ENCODE results near the gene LTBP4. TPM values are rescaled to one million over a fixed set of nuclear protein-coding genes. Genes with fewer than 3 reads are reported as not detected.

Gene LTBP4
- total RNA-seq, 1 donor from 2014 or later = 75.1 TPM

DNA sequence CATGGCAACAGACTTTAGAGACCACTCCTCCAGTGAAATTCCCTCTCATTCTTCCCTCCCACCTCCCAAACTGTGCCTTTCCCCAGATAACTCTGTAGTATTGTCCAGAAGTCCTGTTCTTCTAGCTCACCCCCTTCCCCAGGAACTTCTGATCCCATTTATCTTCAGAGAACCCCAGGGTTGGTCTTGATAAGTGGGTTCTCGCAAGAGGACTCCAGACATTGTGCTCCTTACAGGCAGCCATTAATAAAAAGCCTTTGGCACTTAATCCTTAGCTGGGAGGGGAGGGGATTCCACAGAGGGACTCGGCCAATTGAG is 1.9 kb downstream of the LTBP4 start:
- intact Hi-C loops (cut with micrococcal nuclease) = loop anchor here (5.0 to 10.0 kb wide), 2 partner anchors 161 to 1098 kb away; partner anchors contain the start of gene SERTAD3
- peaks cover 25% of the 10 kb centered on the region for H3K27me3 Mint-ChIP-seq
- peaks cover 72% of the 10 kb centered on the region for H3K4me1 Mint-ChIP-seq
- DNase-seq (no peak), ATAC-seq (ENCODE audit: low read depth) (no peak)
- no peaks in the 10 kb centered on the region for H3K36me3 Mint-ChIP-seq (ENCODE audit: low read depth)
- no peak overlapping the region for H3K4me3 Mint-ChIP-seq
- ChIA-PET CTCF (interaction anchor here (0.6 to 5.0 kb wide), 10 partner anchors 10 to 302 kb away, joined by 3 to 45 read pairs (median 5); no protein-coding TSS in a partner anchor), POLR2A (interaction anchor here (0.6 to 4.0 kb wide), 8 partner anchors 9 to 1784 kb away, joined by 3 to 42 read pairs (median 6); partner anchors contain the start of gene RAB4B)
- no peak for TF ChIP-seq CTCF (IDR thresholded peaks at IDR 0.05)
- no peaks in the 10 kb centered on the region for H3K9me3 Mint-ChIP-seq
- no peak overlapping the region for H3K27ac Mint-ChIP-seq

DNA sequence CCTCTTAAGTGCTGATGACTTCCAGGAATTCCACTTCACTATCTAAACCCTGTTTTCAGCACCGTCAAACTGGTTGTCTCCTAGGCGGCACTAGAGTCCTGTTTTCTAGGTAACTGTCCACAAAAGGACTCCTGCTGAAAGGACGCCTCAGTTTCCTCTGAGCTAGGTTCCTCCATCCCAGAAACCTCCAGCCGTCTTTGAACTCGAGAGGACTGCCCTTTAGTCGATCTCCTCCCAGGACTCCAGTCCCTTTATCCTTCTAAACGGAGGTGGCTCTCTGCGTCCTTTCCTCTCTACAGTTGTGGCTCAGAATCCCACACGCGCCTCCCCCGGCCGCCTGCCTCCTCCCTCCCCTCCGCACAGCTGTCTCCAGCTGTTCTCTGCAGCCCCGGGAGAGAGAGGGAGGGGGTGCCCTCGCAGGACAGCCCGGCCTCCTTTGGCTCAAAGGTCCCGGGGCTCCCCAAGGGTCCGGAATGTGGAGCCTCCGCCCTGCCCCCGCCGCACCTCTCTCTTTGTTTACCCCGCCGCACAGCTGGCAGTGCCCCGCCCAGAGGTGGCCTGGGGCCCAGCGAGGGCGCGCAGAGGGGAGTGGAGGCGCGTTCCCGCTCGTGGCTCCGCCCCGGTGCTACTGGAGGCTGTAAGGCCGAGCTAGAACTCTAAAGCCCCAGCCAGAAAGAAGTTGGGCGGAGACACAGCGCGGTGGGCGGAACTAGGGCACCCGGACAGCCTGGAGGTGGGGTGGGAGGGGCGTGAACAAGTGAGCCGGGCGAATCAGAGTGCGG is 2.4 kb downstream of the LTBP4 start:
- Mint-ChIP-seq H3K4me3 (peak overlapping the region; percentile 85), H3K27ac (peak overlapping the region; percentile 77), H3K9me3 (no peaks in the 10 kb centered on the region), H3K36me3 (ENCODE audit: low read depth) (no peaks in the 10 kb centered on the region), H3K27me3 (peaks cover 21% of the 10 kb centered on the region), H3K4me1 (peaks cover 69% of the 10 kb centered on the region)
- DNase-seq (peak; percentile 90), ATAC-seq (ENCODE audit: low read depth) (peak; percentile 72)
- no peak for TF ChIP-seq CTCF (IDR thresholded peaks at IDR 0.05)
- CTCF ChIA-PET = interaction anchor here (0.6 to 5.0 kb wide), 13 partner anchors 10 to 957 kb away, joined by 3 to 45 read pairs (median 4); no protein-coding TSS in a partner anchor
- POLR2A ChIA-PET = interaction anchor here (0.6 to 4.0 kb wide), 17 partner anchors 9 to 1783 kb away, joined by 3 to 42 read pairs (median 3); partner anchors contain the start of genes ACTMAP, BLVRB, C19orf47 and EGLN2
- intact Hi-C loops (cut with micrococcal nuclease) = loop anchor here (2.0 to 10.0 kb wide), 3 partner anchors 161 to 1099 kb away; partner anchors contain the start of gene SERTAD3

DNA sequence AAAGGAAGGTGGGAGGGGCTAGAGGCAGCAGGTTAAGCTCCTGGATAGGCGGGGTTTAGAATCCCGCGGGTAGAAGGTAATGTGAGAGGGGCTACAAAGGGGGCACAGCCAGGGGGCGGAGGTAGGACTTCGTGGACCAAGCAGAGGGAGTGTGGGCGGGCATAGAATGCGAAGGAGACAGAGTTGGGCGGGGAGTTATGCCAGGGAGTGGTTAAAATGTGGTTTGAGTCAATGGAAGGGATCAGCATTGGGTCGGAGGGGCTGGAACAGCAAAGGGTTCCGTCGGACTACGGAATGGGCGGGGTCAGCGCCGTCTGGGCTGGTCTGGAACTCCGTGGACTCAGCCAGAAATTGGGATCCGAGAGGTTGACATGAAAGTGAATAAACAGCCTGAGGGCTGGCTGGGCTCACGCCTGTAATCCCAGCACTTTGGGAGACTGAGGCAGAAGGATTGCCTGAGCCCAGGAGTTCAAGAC is 3.0 kb downstream of the LTBP4 start:
- ATAC-seq (ENCODE audit: low read depth) (no peak), DNase-seq (no peak)
- H3K27ac Mint-ChIP-seq = peak overlapping the region; percentile 77
- H3K36me3 Mint-ChIP-seq (ENCODE audit: low read depth) = no peaks in the 10 kb centered on the region
- intact Hi-C loops (cut with micrococcal nuclease) = loop anchor here (2.0 to 10.0 kb wide), 3 partner anchors 162 to 1099 kb away; partner anchors contain the start of gene SERTAD3
- no peak for TF ChIP-seq CTCF (IDR thresholded peaks at IDR 0.05)
- ChIA-PET CTCF (interaction anchor here (0.6 to 5.0 kb wide), 9 partner anchors 9 to 956 kb away, joined by 3 to 45 read pairs (median 3); no protein-coding TSS in a partner anchor), POLR2A (interaction anchor here (0.6 to 4.0 kb wide), 18 partner anchors 10 to 1168 kb away, joined by 3 to 42 read pairs (median 4); partner anchors contain the start of genes ACTMAP, BLVRB, C19orf47 and EGLN2)
- peaks cover 67% of the 10 kb centered on the region for H3K4me1 Mint-ChIP-seq
- peaks cover 16% of the 10 kb centered on the region for H3K27me3 Mint-ChIP-seq
- peak overlapping the region; percentile 85 for H3K4me3 Mint-ChIP-seq
- no peaks in the 10 kb centered on the region for H3K9me3 Mint-ChIP-seq

GRCh38 chr19:40604647-40605215 is 3.6 kb downstream of the LTBP4 start:
- Mint-ChIP-seq H3K36me3 (ENCODE audit: low read depth) (no peaks in the 10 kb centered on the region), H3K27ac (peak overlapping the region; percentile 89), H3K4me3 (peak overlapping the region; percentile 85), H3K27me3 (peaks cover 12% of the 10 kb centered on the region), H3K9me3 (no peaks in the 10 kb centered on the region), H3K4me1 (peaks cover 64% of the 10 kb centered on the region)
- intact Hi-C loops (cut with micrococcal nuclease) = loop anchor here (1.0 to 10.0 kb wide), 7 partner anchors 9 to 1100 kb away; partner anchors contain the start of genes EGLN2, SERTAD3 and SHKBP1
- DNase-seq = no peak
- ChIA-PET CTCF (interaction anchor here (1.0 to 5.0 kb wide), 5 partner anchors 22 to 56 kb away, joined by 3 to 45 read pairs (median 4); no protein-coding TSS in a partner anchor), POLR2A (interaction anchor here (0.6 to 4.0 kb wide), 20 partner anchors 9 to 329 kb away, joined by 3 to 42 read pairs (median 4); partner anchors contain the start of genes ACTMAP, AKT2, C19orf47 and NUMBL)
- no peak for TF ChIP-seq CTCF (IDR thresholded peaks at IDR 0.05)
- ATAC-seq (ENCODE audit: low read depth) = no peak

Data from activated B cell treated with CpG ODN at 0.5 μM for 24 hours (primary cell).